Right lobe of liver (tissue), 6 donors: Measurements from ENCODE around the gene TAAR5. TPM values are rescaled to one million over a fixed set of nuclear protein-coding genes. Genes with fewer than 3 reads are reported as not detected.

ENCODE experiments used
- ATAC-seq, 4 donors: fragments of 200-7000 bp; cut with Tn5 transposase; one replicate each; pipeline ENCODE4 v1.9.1; 2020; ENCODE audit warnings: mild to moderate bottlenecking in 4 of 4, moderate library complexity in 4 of 4
- DNase-seq, 3 donors: peaks; one replicate each; pipeline ENCODE4 v3.0.0-alpha.2; 2020
- H3K27ac ChIP-seq, 3 donors: fragments of 200-600 bp; one replicate each; pipeline ENCODE4 v1.8.0; 2022
- H3K27me3 ChIP-seq, 2 donors: fragments of 200-600 bp; one replicate each; pipeline ENCODE4 v1.8.0; 2022
- H3K36me3 ChIP-seq, 4 donors: fragments of 200-600 bp; sonication (generic) in 1 of 4; one replicate each; pipeline versions ENCODE4 v1.5.1 to v1.8.0; 2017 to 2022; ENCODE audit warnings: control low read depth in 1 of 4
- H3K4me1 ChIP-seq, 4 donors: fragments of 200-600 bp; sonication (generic) in 1 of 4; one replicate each; pipeline versions ENCODE4 v1.5.1 to v1.8.0; 2017 to 2022; ENCODE audit warnings: control low read depth in 1 of 4
- H3K4me3 ChIP-seq, 3 donors: fragments of 200-600 bp; one replicate each; pipeline ENCODE4 v1.8.0; 2022
- H3K9me3 ChIP-seq, 4 donors: fragments of 200-600 bp; sonication (generic) in 1 of 4; one replicate each; pipeline versions ENCODE4 v1.5.1 to v1.8.0; 2017 to 2022; ENCODE audit warnings: control low read depth in 1 of 4
- CTCF ChIP-seq, 4 donors: fragments of 200-600 bp in 3 of 4; fragments of 450-650 bp in 1 of 4; IDR thresholded peaks; one replicate each; pipeline versions ENCODE4 v1.5.1 to v1.8.0; 2016 to 2022; ENCODE audit warnings: antibody characterized with exemption in 4 of 4, mild to moderate bottlenecking in 2 of 4
- POLR2A ChIP-seq: fragments of 450-650 bp; IDR thresholded peaks from one replicate; pipeline ENCODE4 v1.6.1; 2017; ENCODE audit warnings: antibody characterized with exemption, mild to moderate bottlenecking
- WGBS: methylation state at CpG from one replicate; pipeline ENCODE4 v1.1.6; 2018; ENCODE audit warnings: low coverage, low lambda C conversion rate; ENCODE audit not compliant: insufficient coverage; ENCODE audit errors: missing lambda C conversion rate; 5-methylcytosine and 5-hydroxymethylcytosine counted together
- intact Hi-C, 2 donors: fragments of 100-400 bp; cut with DNase I; formaldehyde crosslinking; loops; one replicate each; pipeline versions ENCODE4 v1.11.2 to v1.14.1; 2022
- total RNA-seq, 6 experiments: library from RNA; depleted of rRNA in 2 of 6; stranded (reverse); fragments of >200 nt in 2 of 6; fragmentation: NEBNext Ultra II Directional in 3 of 6; extraction: Animal tissue kit (Norgen Biotek cat#: 25700) in 3 of 6; gene quantifications; one replicate each; pipeline versions ENCODE4 v1.1.0 to v1.2.4, GENCODE V29; 2016 to 2023
- donor health status: DM: no; HTN: yes; CAD: no.
- donor health status: DM: no; HTN: no; CAD: no.
- donor health status: DM: no; HTN: no; CAD: no.
- donor health status: DM: no; HTN: yes; CAD: no.
- donor health status: DM: no; HTN: yes; CAD: no.

Gene TAAR5
- total RNA-seq, 6 experiments from 2014 or later, result not detected

GRCh38 chr6:132624175-132624574, 34.6 kb upstream of the TAAR5 start, which contains the start of gene TAAR2:
Gene TAAR2 (minus strand): TSS chr6:132624275. CDS start chr6:132624275, 0 bp downstream.
- Histone ChIP-seq H3K27ac (no peak within 1 kb of the TSS), H3K4me3 (no peak within 1 kb of the TSS), H3K4me1 (no peaks in the 10 kb centered on the region), H3K27me3 (no peaks in the 10 kb centered on the region), H3K9me3 (no peaks in the 10 kb centered on the region), H3K36me3 (no peaks in the 10 kb centered on the region)
- TF ChIP-seq CTCF (IDR thresholded peaks at IDR 0.05), result no peak
- TF ChIP-seq POLR2A, result no peak
- intact Hi-C loops, result no loop called here
- ATAC-seq (no peak), DNase-seq (no peak)
- WGBS, result 94% methylated on average over 2 of the region's 6 CpGs

GRCh38 chr6:132623106-132623845, 33.7 kb upstream of the TAAR5 start:
- H3K9me3 ChIP-seq, result no peaks in the 10 kb centered on the region
- no peaks in the 10 kb centered on the region for H3K4me1 ChIP-seq
- H3K27me3 ChIP-seq, result no peaks in the 10 kb centered on the region
- ATAC-seq (no peak), DNase-seq (no peak)
- 66% methylated on average over 5 of the region's 6 CpGs for WGBS
- no peak overlapping the region for H3K27ac ChIP-seq
- no peak for TF ChIP-seq POLR2A
- TF ChIP-seq CTCF (IDR thresholded peaks at IDR 0.05), result no peak
- no peak overlapping the region for H3K4me3 ChIP-seq
- no peaks in the 10 kb centered on the region for H3K36me3 ChIP-seq
- intact Hi-C loops, result no loop called here

DNA sequence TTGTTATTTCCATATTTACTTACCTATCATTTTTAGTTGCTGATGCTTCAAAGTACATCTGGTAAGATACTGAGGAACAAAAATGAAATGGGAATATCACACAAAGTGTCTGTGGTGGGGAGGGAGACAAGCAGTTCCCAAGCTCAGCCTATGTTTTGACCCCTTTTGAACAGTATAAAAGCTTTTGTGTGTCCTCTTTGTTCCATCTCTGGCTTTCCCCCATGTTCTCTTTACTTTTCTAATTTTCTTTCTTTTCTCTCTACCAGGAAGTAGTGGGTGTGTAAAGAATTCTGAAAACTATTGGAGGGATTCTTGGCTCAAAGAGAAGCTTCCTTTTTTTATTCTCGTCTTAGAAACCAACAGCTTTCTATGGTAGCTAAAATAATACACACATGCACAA, 27.1 kb upstream of the TAAR5 start:
- TF ChIP-seq POLR2A, result no peak
- no peak for TF ChIP-seq CTCF (IDR thresholded peaks at IDR 0.05)
- intact Hi-C loops, result no loop called here
- 32% methylated on average over 1 of the region's 1 CpG for WGBS
- Histone ChIP-seq H3K27me3 (no peaks in the 10 kb centered on the region), H3K36me3 (no peaks in the 10 kb centered on the region), H3K9me3 (no peaks in the 10 kb centered on the region), H3K4me3 (no peak overlapping the region), H3K4me1 (peaks cover 0 to 5% (median 0%) of the 10 kb centered on the region in 4 donors), H3K27ac (no peak overlapping the region)
- ATAC-seq, result no peak
- DNase-seq, result no peak

DNA sequence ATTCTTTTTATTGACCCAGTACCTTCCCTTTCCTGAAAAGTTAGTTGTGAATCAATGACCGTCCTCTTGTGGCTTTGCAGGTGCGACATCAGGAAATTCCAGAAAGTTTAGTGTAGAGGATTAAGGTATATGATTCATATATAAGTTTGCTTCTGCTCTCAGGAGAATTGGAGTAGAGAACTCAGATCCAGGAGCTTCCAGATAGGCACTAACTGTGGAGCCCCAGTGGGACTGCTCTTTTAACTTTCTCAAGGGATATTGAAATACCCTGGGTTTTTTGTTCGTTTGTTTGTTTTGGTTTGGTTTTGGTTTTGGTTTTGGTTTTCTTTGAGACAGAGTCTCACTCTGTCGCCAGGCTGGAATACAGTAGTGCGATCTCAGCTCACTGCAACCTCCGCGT, 25.0 kb upstream of the TAAR5 start:
- Histone ChIP-seq H3K36me3 (no peaks in the 10 kb centered on the region), H3K4me1 (peaks cover 0 to 5% (median 2%) of the 10 kb centered on the region in 4 donors), H3K4me3 (peak overlapping the region; percentile 7 to 43 (median 37)), H3K9me3 (no peaks in the 10 kb centered on the region), H3K27me3 (no peaks in the 10 kb centered on the region), H3K27ac (peak overlapping the region; percentile 41 to 87 (median 53))
- TF ChIP-seq POLR2A, result peak; percentile 28
- TF ChIP-seq CTCF (IDR thresholded peaks at IDR 0.05), result no peak
- DNase-seq (no peak), ATAC-seq (peak; percentile 70 to 83 (median 76))
- intact Hi-C loops, result no loop called here
- WGBS, result 9% methylated on average over 7 of the region's 7 CpGs
